ENCODE data around the gene PCCA. TPM values are rescaled to one million over a fixed set of nuclear protein-coding genes. Genes with fewer than 3 reads are reported as not detected.

The PCCA gene
- total and polyA plus RNA-seq, 2 of the 13 experiments (the other 11 are each of a cell fraction or from before 2014, with no cell fraction given) = 15.0 to 32.2 TPM

DNA sequence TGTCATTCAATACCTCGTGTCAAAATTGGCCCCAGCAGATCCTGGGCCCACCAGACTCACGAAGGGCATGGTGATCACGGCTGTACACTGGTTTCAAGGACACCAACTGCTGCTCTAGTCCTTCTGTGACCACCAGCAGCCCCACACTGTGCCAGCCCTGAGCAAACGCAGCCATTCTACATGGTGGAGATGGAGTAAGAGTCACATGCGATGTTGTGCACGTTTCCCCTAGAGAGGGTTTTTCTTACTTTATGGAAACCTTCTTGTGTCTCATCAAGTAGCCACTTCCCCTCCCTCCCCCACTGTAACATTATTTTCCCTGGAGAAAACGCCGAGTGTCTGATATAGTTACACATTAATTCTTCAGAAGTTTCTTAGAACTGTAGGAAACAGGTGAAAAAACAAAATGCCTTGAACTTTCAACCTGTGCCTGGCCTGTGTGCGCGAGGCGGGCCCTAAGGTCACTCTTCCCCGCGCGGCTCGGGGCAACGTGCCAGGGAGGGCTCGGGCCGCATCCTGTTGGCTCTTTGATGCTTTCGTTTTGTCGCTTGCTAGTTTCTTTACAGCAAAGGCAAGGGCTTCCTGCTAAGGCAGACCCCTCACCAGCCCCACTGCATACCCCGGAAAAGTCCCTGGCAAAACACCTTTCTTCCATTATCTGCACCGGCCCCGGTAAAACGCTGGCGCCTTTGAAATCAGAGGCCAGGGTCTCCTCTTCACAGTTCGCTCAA lies 455.1 kb downstream of the PCCA start (continued):
- TF ChIP-seq ATF7 (IDR thresholded peaks at IDR 0.05) (no peak), ATF7 (CRISPR knock-in tag; IDR thresholded peaks at IDR 0.05) (no peak; the same call in 1 of the 2 replicates), PCBP2 (optimal IDR thresholded peaks at IDR 0.05; ENCODE audit: low read depth, low read length, poor library complexity, severe bottlenecking) (no peak), CCDC6 (CRISPR knock-in tag; IDR thresholded peaks at IDR 0.05) (no peak), GABPB1 (CRISPR knock-in tag; IDR thresholded peaks at IDR 0.05) (peak; percentile 57), GTF3A (CRISPR knock-in tag; conservative IDR thresholded peaks at IDR 0.05) (no peak), THAP11 (CRISPR knock-in tag; IDR thresholded peaks at IDR 0.05) (no peak), BHLHE40 (IDR thresholded peaks at IDR 0.05; ENCODE audit: low read length) (no peak), ZNF446 (CRISPR knock-in tag; IDR thresholded peaks at IDR 0.05) (0 out of 2 replicates have a peak, but pooled peaks have one; percentile 31), AKAP8 (CRISPR knock-in tag; IDR thresholded peaks at IDR 0.05) (no peak), MYC (CRISPR knock-in tag; IDR thresholded peaks at IDR 0.05; ENCODE audit: borderline replicate concordance) (peak; percentile 77; the same call in 1 of the 2 replicates), RARG (CRISPR knock-in tag; IDR thresholded peaks at IDR 0.05; ENCODE audit: low read depth) (no peak), ZBTB20 (CRISPR knock-in tag; IDR thresholded peaks at IDR 0.05; ENCODE audit: borderline replicate concordance, low read depth) (no peak)
- TF ChIP-seq, protein P1, sequence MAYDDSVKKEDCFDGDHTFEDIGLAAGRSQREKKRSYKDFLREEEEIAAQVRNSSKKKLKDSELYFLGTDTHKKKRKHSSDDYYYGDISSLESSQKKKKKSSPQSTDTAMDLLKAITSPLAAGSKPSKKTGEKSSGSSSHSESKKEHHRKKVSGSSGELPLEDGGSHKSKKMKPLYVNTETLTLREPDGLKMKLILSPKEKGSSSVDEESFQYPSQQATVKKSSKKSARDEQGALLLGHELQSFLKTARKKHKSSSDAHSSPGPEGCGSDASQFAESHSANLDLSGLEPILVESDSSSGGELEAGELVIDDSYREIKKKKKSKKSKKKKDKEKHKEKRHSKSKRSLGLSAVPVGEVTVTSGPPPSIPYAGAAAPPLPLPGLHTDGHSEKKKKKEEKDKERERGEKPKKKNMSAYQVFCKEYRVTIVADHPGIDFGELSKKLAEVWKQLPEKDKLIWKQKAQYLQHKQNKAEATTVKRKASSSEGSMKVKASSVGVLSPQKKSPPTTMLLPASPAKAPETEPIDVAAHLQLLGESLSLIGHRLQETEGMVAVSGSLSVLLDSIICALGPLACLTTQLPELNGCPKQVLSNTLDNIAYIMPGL (CRISPR knock-in tag; IDR thresholded peaks at IDR 0.05; ENCODE audit: borderline replicate concordance in 1 of 2, low read depth in 1 of 2) = peak in 1 of 2 experiments; percentile 29; a peak in 1 of 4 replicates
- TF ChIP-seq, protein P2, sequence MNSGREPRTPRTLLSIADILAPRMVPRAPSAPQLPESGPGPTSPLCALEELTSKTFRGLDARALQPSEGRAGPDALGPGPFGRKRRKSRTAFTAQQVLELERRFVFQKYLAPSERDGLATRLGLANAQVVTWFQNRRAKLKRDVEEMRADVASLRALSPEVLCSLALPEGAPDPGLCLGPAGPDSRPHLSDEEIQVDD (CRISPR knock-in tag; IDR thresholded peaks at IDR 0.05; ENCODE audit: borderline replicate concordance) = no peak
- TF ChIP-seq, protein P3, sequence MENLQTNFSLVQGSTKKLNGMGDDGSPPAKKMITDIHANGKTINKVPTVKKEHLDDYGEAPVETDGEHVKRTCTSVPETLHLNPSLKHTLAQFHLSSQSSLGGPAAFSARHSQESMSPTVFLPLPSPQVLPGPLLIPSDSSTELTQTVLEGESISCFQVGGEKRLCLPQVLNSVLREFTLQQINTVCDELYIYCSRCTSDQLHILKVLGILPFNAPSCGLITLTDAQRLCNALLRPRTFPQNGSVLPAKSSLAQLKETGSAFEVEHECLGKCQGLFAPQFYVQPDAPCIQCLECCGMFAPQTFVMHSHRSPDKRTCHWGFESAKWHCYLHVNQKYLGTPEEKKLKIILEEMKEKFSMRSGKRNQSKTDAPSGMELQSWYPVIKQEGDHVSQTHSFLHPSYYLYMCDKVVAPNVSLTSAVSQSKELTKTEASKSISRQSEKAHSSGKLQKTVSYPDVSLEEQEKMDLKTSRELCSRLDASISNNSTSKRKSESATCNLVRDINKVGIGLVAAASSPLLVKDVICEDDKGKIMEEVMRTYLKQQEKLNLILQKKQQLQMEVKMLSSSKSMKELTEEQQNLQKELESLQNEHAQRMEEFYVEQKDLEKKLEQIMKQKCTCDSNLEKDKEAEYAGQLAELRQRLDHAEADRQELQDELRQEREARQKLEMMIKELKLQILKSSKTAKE (CRISPR knock-in tag; IDR thresholded peaks at IDR 0.05; ENCODE audit: borderline replicate concordance) = no peak
- TF ChIP-seq, protein P4, sequence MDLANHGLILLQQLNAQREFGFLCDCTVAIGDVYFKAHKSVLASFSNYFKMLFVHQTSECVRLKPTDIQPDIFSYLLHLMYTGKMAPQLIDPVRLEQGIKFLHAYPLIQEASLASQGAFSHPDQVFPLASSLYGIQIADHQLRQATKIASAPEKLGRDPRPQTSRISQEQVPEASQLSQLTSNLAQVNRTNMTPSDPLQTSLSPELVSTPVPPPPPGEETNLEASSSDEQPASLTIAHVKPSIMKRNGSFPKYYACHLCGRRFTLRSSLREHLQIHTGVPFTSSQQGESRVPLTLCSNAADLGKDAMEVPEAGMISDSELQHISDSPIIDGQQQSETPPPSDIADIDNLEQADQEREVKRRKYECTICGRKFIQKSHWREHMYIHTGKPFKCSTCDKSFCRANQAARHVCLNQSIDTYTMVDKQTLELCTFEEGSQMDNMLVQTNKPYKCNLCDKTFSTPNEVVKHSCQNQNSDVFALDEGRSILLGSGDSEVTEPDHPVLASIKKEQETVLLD (CRISPR knock-in tag; IDR thresholded peaks at IDR 0.05; ENCODE audit: low read depth) = no peak
- TF ChIP-seq, protein P5, sequence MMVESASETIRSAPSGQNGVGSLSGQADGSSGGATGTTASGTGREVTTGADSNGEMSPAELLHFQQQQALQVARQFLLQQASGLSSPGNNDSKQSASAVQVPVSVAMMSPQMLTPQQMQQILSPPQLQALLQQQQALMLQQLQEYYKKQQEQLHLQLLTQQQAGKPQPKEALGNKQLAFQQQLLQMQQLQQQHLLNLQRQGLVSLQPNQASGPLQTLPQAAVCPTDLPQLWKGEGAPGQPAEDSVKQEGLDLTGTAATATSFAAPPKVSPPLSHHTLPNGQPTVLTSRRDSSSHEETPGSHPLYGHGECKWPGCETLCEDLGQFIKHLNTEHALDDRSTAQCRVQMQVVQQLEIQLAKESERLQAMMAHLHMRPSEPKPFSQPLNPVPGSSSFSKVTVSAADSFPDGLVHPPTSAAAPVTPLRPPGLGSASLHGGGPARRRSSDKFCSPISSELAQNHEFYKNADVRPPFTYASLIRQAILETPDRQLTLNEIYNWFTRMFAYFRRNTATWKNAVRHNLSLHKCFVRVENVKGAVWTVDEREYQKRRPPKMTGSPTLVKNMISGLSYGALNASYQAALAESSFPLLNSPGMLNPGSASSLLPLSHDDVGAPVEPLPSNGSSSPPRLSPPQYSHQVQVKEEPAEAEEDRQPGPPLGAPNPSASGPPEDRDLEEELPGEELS (CRISPR knock-in tag; IDR thresholded peaks at IDR 0.05) = peak; percentile 67
- TF ChIP-seq, protein P6, sequence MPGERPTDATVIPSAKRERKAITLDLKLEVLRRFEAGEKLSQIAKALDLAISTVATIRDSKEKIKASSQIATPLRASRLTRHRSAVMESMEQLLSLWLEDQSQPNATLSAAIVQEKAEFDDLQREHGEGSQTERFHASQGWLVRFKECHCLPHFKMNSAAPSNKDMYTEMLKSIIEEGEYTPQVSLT (CRISPR knock-in tag; IDR thresholded peaks at IDR 0.05; ENCODE audit: borderline replicate concordance, low read depth) = no peak
